HG02642 (cell line): Measurements from ENCODE around the gene PLIN5.

Experiments used
- ATAC-seq: cut with Tn5 transposase; IDR thresholded peaks from one replicate; pipeline ENCODE4 v1.9.1; 2021; ENCODE audit warnings: mild to moderate bottlenecking; ENCODE audit not compliant: unreplicated experiment, poor library complexity

PLIN5 gene, protein sequence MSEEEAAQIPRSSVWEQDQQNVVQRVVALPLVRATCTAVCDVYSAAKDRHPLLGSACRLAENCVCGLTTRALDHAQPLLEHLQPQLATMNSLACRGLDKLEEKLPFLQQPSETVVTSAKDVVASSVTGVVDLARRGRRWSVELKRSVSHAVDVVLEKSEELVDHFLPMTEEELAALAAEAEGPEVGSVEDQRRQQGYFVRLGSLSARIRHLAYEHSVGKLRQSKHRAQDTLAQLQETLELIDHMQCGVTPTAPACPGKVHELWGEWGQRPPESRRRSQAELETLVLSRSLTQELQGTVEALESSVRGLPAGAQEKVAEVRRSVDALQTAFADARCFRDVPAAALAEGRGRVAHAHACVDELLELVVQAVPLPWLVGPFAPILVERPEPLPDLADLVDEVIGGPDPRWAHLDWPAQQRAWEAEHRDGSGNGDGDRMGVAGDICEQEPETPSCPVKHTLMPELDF

DNA sequence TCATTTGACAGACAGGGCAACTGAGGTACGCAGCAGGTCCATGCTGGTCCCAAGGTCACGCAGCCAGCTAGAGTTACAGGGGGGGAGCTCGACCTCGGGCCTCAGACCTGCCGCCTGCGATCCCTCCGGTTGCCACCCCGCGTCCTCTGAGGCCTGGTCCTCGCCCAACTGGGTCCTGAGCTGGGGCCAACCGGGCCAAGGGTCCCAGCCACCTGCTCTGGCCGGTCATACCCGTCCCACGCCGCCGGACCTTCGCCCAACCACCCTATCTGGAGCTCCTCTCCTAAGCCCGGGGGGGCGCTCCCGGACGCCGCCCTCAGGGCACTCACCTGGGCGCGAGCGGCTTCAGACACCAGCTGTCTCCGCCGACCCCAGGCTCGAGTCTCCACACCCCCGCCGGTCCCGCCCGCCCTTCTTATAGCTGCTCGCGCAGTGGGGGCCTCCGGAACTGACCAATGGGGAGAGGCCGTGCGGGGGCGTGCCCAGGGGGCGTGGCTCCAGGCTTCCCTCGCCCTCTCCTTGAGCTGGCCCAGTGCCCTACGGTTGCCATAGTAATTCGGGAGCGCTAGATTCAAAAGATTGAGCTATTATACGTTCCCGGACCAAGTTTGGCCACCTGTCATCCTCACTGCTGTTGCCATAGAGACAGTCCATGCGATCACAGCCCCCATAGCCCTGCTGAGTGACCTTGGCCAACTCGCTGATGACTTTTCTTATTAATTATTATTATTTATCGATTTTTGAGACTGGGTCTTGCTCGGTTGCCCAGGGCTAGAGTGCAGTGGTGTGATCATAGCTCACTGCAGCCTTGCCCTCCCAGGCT, at the start of gene PLIN5:
TSS of gene PLIN5 (minus strand) at position 389 of the 823 bp plus-strand sequence. CDS start 1,150 bp downstream, outside the sequence.
- ATAC-seq, result no peak

DNA sequence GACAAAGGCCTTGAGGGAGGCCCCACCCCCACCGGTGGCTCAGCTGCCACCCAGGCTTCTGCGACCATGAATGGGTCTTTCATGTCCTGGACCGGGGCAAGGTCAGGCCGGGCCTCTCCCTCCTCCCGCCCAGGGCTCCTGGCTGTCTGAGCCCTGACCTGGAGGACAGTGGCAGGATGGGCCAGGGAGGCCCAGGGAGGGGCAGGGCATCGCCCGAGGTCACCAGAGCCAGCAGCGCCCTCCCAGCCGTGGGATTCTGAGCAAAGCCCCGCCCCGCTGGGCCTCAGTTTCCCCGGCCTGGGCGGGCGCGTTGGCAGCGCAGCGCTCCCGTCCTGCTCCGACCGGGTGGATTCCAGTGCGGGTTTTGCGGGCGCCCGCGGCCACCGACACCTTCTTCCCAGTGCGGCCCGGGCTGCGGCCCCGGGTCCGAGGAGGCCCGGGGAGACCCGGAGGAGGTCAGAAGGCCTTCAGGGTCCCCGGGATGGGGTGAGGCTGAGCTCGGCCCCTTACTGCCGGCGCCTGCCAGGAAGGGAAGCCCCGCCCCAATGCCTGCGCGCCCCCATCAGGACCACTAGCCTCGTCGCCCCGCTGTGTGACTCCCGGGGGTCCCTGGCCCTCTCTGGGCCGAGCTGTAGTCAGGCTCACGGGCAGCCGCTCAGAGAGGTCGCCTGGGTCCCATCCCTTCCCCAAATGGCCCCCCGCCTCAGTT, 49.1 kb upstream of the PLIN5 start:
- ATAC-seq, result no peak

DNA sequence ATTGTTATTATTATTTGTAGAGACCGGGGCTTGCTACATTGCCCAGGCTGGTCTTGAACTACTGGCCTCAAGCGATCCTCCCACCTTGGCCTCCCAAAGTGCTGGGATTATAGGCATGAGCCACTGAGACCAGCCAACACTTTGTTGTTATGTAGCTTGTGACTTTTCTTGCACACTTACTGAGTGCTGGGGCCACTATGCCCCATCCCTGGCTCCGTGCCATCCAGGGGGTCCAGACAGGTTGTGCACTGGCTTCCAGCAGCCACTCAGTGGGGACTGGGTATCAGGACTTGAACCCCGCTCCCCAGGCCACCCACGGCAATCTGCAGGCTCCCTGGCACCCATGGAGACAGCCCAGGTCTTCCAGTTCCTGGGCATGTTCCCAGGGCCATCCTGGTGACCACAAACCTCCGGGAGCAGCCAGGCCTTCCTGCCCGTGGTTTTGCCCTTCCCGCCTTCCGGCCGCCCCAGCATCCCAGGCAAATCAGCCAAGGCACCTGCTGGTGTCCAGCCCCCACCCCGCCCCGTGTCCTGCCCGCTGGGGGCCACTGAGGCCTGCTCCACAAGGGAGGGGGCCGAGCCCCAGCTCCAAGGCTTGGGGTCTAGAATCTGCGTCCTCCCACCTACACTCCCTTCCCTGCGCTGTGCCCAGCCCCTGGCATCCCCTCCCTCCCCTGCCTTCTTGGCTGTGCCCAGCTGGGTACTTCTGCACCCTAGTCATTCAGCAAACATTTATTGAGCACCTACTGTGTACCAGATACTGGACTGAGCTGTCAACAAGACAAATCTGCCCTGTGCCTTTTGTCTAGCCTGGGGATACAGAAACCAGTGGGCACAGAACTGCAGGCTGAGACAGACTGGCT, 48.2 kb upstream of the PLIN5 start:
- no peak for ATAC-seq

DNA sequence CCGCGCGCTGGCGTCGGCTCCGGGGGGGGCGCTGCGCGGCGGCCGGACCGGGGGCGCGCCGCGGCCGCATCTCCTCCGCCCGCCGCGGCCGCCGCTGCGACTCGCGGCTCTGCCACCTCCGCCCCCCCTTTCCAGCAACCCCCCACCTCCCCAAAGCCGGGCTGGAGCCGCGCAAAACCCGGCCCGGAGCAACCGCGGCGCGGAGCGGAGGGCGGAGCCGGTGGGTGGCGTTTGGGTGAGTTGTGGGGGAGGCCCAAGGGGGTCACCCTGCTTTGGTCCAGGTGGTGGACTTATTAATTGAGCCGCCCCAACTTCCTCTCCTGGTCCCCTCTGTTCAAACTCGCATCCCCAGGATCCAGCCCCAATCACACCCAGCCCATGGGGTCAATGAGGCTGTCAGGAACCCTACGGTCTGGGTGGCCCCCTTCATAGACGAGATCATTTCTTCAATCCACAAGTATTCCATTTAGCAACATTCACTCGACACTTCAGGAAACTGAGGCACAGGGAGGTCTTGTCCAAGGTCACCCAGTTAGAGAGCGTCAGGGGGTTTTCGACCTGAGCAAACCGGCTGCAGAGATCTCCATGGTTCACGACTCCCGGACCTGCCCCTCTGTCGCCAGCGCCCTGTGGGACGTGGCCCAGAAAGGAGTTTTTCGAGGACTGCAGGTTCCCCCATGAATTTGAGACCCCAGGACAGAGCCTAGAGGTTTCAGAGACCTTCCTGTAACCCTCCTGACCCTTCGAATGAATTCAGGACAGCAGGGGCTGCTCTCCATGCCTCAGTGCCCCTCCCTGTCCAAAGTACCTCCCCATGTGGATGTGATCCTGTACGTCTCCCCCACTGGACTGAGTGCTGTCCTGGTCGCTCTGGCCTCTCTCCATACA, 46.9 kb upstream of the PLIN5 start:
- ATAC-seq, result no peak

DNA sequence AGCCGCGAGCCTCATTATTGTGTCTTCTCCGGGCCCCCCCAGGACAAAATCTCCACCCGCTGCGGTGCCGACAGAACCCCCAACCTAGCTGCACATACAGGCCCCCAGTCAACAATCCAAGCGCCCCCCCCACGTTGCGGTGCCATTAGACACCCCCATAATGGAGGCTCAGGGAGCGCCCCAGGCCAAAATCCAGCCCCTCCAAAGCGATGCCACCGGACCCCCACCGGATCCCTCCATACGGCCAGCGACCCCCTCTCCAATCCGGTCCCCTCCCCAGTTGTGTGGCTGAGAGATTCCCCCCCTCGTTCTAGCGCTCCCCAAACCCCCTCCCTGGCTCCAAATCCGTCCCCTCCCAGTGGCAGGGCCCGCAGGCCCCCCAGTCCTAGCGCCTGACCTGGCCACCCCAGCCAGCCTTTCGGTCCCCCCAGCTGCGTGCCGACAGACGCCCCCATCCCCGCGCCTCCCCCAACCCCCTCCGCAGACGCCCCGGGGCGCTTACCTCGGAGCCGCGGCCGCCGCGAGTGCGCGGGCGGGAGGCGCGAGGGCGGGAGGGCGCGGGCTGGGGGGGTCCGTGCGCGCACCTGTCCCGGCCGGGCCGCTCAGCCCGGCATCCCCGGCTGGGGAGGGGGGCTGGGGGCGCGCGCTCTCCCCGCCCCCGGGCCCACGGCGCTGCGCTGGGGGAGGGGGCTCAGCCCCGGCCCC, 46.1 kb upstream of the PLIN5 start:
- no peak for ATAC-seq

DNA sequence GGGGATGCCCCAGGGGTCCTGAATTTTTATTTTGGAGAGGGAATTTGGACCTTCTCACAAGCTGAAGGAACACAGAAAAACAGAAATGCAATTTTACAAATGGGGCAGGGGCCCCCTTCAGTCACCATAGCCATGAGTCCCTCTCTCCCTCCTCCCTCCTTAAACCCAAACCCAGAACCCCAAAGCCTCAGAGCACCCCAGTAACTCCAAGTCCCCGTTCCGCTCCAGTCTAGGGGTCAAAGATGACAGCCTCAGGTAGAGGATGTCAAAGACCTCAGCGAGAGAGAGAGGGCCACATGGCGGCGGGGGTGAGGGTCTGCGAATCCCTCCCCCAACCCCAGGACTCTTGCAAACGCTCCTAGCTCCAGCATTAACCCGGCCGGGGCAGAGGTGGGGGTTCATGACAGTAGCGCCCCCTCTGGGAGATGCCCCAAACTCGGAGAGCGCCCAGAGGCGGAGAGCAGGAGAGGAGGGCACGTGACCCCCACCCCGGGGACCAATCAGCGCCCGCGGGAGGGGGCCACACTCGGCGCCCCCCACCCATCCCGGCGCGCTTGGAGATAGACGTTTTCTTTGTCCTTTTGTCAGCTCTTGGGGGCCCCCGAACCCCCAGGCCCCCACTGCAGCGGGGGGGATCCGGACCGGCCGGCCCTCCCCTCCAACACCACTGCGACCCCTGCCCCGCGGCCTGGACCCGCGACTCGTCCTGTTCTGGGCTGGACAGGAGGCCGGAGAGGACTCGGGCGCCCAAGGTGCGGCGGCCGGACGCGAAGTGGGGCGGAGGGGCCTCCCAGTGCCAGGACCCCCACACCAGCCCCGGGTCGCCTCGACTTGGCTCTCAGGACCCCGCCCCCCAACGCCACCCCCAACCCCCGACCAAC, 45.2 kb upstream of the PLIN5 start:
- ATAC-seq, result no peak

DNA sequence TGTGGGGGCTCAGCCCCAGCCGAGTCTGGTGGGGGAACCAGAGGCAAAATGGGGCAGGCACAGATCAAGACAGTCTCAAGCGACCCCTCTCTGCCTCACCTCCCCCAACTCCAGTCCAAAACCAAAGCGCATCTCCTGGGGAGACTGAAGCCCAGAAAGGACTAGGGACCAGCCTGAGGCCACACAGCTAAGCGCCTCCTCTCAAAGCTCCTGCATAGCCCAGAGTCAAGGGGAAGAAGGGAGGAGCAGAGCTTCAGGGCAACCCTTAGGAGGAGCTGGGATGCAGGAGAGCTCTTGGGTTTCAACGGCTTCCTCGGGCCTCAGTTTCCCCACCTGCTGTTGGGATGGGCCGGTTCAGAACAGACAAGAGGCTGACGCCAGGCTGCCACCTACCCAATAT, 44.4 kb upstream of the PLIN5 start:
- no peak for ATAC-seq

DNA sequence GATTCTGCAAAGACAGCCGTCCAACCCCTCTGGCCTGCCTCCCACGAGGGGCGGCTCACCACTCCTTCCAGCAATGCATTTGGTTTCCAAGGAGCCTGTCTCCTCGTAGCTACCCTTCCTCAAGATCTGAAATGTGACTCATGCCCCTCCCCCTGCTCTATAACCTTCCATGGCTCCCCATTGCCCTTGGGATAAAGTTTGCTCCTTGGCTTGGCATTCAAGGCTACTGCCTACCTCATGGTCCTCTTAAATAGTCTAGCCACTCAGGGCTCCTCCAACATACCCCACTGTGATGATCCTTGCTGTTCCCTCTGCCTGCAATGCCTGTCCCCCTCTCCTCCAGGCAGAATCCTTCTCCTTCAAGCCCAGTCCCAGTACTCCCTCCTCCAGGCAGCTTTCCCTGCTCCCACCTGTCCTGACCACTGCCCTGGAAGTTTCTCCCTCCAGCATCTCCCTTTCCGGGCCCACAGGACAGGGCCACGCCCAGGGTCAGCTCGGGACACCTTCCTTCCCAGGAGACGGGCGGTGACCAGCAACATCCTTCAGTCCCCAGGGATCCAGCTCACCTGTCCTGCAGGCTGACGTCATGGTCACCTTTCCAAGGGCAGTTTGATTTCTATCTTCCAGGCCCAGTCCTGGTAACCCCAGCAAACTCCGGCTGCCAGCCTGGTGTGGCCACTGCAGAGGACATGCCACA, 43.7 kb upstream of the PLIN5 start:
- no peak for ATAC-seq

DNA sequence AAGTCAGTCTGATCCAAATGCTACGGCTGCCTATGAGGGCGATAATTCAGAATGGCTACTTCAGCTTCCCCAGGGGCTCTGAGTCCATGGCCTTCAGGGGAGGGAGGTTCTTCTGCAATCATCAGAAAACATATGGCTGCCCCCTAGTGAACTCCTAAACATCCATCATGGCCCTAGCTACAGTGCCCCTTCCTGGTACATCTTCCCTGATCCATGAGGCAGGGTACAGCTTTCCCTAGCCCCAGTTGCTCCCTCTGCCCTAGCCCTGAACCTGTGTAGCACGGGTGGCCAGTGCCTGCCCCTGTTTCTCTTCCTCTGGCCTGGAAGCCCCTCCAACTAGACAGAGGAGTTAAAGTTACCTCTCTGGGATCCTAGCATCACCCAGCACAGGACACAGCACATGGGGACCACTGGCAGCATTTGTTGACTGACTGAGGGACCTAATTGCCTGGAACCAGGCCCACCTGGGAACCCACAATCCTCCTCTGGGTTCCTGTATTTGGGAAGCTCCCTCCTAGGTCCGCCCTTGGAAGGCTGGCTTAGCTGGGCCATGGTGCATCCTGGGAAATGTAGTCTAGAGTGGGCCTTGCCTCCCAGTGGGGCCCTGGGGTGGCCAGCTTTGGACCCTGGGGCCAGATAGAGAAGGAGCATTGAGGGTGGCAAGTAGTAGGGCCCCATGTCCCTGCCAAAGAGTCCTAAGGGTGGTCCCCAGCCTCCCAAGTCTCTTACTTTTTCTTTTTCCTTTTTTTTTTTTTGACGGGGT, 42.2 kb upstream of the PLIN5 start:
- ATAC-seq, result no peak

DNA sequence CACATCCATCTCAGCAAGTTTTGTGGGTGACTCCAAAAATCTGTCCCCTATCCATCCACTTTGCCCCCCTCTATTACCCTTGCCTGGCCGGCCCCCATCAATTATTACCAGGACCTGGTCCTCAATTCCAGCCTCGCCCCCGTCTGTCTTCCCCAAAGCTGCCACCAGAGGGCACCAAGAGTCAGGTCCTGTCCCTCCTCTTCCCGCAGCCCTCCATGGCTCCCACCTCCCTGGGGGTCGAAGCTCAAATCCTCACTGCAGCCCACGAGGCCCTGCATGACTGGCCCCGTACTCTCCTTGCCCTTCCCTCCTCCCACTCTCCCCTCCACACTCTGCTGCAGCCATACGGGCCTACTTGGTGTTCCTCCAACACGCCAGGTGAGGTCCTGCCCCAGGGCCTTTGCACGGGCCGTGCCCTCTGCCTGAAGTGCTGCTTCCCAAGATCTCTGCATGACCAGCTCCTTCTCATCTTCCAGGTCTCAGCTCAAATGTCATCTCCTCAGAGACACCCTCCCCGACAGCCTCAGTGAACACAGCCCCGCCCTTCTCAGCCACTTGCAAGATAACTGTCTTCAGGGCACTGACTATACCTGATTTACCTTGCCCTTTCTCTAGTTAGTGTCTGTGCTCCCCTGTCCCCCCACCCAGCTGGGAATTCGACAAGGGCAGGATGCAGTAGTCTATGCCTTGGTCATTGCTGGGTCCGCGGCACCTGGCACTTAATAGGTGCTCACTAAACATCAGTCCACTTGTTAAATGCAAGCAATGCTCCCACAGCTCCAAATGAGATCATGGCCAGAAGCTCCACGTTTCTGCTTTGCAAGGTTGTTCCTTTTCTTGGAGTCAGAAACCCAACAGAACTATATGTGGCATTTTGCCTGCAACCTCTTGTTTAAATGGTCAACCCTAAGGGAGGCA, 41.3 kb upstream of the PLIN5 start:
- ATAC-seq, result no peak

DNA sequence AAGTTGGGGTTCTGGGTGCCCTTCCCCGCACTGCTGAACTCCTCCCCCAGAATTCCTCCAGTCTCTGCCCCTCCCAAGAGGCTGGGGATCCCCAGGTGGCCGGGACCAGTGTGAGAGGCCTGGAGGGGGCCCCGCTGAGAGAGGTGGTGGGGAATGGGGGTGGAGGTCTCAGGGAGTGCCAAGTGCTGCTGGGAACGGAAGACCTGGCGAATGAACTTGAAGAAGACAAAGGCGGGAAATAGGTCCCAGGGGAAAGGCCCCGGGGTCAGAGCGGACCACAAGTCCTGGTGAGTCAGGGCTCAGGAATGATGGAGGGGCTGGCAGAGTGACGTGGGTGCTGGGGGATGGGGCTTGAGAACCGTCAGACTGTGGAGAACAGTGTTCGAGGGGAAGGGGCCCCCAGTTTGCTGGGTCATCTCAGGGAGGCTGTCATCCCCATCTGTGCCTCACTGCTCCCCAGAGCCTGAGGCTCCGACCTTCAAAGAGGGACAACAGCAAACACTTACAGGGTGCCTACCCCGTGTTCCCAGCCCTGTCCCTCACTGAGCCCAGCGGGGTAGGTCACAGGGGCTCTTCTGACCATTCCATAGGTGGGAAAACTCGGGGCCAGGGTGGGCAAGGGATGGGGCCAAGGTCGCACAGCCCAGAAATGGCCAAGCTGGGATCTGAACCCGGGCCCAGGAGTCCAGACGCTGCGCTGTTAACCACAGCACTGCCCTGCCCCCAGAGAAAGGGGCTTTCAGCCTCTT, 40.4 kb upstream of the PLIN5 start:
- no peak for ATAC-seq

DNA sequence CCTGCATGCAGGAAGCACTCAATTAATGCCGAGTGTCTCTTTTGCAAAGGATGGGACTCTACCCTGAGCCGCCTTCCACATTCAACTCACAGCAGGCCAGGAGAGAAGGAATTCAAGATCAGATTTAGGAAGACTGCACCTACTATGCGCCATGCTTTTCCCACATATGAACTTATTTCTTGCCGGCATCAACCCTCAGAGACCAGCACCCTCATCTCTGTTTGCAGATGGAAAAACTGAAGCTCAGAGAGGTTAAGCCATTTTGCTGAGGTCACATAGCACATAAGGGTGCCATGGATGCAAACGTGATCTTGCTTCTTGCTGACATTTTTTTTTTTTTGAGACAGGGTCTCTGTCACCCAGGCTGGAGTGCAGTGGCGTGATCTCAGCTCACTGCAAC, 38.7 kb upstream of the PLIN5 start:
- ATAC-seq, result no peak

DNA sequence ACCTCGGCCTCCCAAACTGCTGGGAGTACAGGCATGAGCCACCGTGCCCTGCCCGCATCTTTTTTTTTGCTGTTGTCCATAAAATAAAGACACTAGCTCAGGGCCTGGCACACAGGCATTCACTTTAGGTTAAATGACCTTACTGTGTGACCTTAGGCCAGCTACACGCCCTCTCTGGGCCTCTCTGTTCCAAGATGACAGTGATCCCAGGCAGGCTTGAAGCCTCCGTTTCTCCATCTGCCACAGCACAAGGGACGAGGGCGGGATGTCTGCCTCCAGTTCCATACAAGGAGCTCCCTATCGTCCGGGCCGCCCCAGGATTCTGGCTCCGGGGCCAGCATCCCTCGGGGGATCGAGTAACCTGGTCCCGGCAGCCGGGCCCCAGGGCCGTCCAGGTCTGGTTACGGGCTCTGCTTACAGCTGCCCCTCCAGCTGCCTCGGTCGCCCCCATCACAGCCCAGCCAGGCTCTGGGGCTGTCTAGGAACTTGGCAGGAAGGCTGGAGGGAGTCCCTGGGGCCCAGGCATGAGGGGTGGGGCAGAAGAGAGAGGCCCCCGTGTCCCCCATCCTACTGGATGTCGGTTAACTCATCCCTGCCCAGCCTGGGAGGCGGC, 36.4 kb upstream of the PLIN5 start:
- no peak for ATAC-seq

DNA sequence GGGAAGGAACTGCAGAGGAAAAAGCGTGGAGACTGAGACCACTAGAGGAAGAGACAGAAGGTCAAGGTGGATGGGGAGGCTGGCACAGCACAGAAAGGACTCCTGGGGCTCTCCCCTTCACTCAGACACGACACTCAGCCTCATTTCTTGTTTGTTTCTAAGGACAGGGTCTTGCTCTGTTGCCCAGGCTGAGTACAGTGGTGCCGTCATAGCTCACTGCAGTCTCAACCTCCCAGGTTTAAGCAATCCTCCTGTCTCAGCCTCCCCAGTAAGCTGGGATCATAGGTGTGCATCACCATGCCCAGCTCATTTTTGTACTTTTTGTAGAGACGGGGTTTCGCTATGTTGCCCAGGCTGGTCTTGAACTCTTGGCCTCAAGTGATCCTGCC, 35.9 kb upstream of the PLIN5 start:
- no peak for ATAC-seq
